VCaP (cell line): ENCODE data around the gene SLC39A5.

Experiments used
- H3K27ac ChIP-seq: fragments of 450-650 bp; 2 replicates; pipeline ENCODE4 v1.5.1; 2017
- CTCF ChIP-seq: fragments of 450-650 bp; conservative IDR thresholded peaks from 2 replicates; pipeline ENCODE4 v1.5.1; 2017; ENCODE audit warnings: mild to moderate bottlenecking, moderate library complexity

The SLC39A5 gene

GRCh38 chr12:56224102-56224701, 5.6 kb upstream of the SLC39A5 start, which contains the start of gene NABP2:
Gene NABP2 (plus strand): TSS chr12:56224342. CDS start chr12:56224857, 515 bp downstream.
- peak within 1 kb of the TSS; percentile 98 for H3K27ac ChIP-seq
- TF ChIP-seq CTCF, result peak; percentile 99

DNA sequence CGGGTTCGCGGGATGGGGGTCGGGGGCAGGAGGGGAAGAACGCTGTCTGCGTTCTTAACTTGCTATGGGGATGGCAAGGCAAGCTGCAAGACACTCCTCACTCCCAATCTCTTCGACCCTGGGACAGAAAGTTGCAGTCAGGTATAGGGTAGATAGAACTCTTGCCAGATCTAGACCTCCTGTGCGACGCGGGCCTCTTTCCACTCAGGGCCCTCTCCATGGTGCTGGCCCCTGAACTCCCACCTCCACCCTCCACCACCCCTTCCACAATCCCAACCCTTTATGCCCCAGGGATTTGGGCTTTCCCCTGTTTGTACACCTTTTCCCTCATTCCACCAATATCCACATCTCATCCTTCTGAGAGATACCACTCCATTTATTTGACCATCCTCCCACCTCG, 4.9 kb upstream of the SLC39A5 start:
- TF ChIP-seq CTCF, result no peak
- H3K27ac ChIP-seq, result peak overlapping the region; percentile 98

DNA sequence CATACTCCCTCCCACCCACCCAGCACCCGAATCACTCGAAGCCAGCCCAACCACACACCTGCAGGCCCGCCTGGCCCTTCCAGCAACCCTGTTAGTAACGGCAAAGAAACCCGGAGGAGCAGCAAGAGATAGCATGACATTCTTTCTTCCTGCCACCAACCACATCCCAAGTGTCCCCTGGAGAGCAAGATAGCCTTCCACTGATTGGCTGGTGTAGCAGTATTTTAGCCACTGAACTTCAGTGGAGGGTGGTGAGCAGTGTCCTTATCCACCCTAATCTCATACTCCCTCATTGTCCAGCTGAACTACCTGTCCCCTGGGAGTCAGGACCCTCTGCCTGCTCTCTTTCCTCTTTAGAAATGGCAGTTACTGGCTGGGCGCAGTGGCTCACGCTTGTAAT, 769 bp upstream of the SLC39A5 start:
- TF ChIP-seq CTCF, result no peak
- no peak overlapping the region for H3K27ac ChIP-seq

DNA sequence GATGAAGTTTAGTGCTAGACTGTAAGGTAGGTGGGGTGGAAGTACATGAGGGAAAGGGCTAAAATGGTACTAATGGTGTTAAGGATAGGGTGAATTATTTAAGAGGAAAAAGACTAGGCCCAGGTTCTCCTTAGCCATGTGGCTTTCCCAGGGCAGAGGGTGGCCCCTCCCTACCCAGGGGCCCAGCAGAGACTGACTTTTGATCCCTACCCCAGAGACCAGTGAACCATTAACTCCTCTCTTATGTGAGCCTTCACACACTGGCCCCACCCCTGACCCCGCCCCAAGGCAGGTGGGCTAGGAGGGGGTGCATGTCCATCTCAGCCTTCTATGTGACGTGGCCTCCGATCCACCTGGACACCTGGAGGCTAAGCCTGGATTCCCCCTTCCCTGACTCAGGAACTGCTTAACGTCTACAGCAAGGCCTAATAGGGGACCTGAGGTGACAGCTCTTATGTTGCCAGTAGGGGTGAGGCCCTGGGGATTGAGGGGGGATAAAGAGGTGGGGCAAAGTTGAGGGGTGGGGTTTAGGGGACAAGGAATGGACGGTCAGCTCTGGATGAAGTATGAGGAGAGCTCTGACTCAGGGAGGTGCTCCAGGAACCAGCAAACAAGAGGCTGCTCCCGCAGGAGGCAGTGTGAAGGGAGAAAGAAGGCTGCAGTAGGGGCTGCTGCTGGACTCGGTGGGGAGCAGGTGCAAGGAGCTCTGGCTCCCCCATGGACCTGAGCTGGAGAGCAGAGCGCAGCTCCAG, 757 bp downstream of the SLC39A5 start:
- TF ChIP-seq CTCF, result no peak
- H3K27ac ChIP-seq, result no peak overlapping the region

DNA sequence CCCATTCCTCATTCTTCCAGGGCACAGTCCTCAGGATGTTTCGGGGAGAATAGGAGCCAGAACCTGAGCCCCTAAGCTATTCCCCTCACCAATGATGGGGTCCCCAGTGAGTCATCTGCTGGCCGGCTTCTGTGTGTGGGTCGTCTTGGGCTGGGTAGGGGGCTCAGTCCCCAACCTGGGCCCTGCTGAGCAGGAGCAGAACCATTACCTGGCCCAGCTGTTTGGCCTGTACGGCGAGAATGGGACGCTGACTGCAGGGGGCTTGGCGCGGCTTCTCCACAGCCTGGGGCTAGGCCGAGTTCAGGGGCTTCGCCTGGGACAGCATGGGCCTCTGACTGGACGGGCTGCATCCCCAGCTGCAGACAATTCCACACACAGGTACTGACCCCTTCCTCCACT, 1.3 kb downstream of the SLC39A5 start:
- TF ChIP-seq CTCF, result no peak
- no peak overlapping the region for H3K27ac ChIP-seq

DNA sequence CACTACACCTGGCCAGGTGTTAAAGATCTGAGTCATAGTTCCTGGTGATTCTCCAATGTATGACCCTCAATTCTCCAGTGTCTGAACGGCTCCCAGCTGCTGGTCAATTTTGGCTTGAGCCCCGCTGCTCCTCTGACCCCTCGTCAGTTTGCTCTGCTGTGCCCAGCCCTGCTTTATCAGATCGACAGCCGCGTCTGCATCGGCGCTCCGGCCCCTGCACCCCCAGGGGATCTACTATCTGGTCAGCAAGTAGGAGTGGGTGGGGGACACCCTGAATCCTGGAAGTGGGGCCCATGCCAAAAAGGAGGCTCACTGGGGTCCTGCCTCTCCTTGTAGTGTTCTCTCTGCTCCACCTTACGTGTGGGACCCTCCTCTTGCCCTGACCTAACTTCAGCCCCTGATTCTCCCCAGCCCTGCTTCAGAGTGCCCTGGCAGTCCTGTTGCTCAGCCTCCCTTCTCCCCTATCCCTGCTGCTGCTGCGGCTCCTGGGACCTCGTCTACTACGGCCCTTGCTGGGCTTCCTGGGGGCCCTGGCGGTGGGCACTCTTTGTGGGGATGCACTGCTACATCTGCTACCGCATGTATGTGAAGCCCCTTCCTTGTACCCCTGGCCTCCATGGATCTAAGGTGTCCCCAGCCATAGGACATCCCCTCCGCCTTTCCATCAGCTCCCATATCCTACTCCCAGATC, 5.0 kb downstream of the SLC39A5 start:
- no peak for TF ChIP-seq CTCF
- no peak overlapping the region for H3K27ac ChIP-seq

DNA sequence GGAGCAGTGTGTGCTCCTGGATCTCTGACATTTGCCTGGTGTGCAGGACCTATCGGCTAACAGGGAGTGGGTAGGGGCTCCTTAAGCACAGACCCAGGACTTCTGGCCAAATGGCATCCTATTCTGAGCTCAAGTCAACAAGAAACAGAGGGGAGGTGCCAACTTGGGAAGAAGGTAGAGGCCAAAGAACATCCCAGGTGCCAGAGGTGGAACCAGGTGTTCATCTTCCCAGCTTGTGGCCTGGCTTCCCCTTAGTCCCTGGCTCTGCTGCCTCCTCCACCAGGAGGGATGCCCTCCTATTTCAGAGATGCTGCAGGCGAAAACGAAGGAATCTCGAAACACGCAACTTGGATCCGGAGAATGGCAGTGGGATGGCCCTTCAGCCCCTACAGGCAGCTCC, 6.2 kb downstream of the SLC39A5 start:
- no peak for TF ChIP-seq CTCF
- no peak overlapping the region for H3K27ac ChIP-seq
